Neural progenitor cell (in vitro differentiated cells): ENCODE measurements around the gene LY6G5C. TPM values are rescaled to one million over a fixed set of nuclear protein-coding genes. Genes with fewer than 3 reads are reported as not detected.

ENCODE experiments used
- DNase-seq: peaks from one replicate; pipeline ENCODE4 v3.0.0-alpha.2; 2016; ENCODE audit warnings: low spot score
- H2AFZ ChIP-seq: fragments of 200-600 bp; sonication (generic); replicated peaks from 2 replicates; pipeline ENCODE4 v1.6.1; 2016; ENCODE audit warnings: antibody characterized with exemption
- H3F3A ChIP-seq: fragments of 200-600 bp; sonication (generic); 2 replicates; pipeline ENCODE4 v1.6.1; 2016; ENCODE audit warnings: antibody characterized with exemption, low read depth
- H3K27ac ChIP-seq: fragments of 200-600 bp; sonication (generic); 2 replicates; pipeline ENCODE4 v1.5.1; 2016; ENCODE audit warnings: mild to moderate bottlenecking
- H3K27me3 ChIP-seq: fragments of 200-600 bp; sonication (generic); 2 replicates; pipeline ENCODE4 v1.6.1; 2016; ENCODE audit warnings: mild to moderate bottlenecking, moderate library complexity
- H3K36me3 ChIP-seq: fragments of 200-600 bp; sonication (generic); 2 replicates; pipeline ENCODE4 v1.5.1; 2016
- H3K4me1 ChIP-seq: fragments of 200-600 bp; sonication (generic); 2 replicates; pipeline ENCODE4 v1.6.1; 2016; ENCODE audit warnings: mixed run types
- H3K4me2 ChIP-seq: fragments of 200-600 bp; sonication (generic); 2 replicates; pipeline ENCODE4 v1.6.1; 2016
- H3K4me3 ChIP-seq: fragments of 200-600 bp; sonication (generic); 2 replicates; pipeline ENCODE4 v1.5.1; 2016
- H3K79me2 ChIP-seq: fragments of 200-600 bp; sonication (generic); 2 replicates; pipeline ENCODE4 v1.6.1; 2016; ENCODE audit warnings: low read depth
- H3K9ac ChIP-seq: fragments of 200-600 bp; sonication (generic); 2 replicates; pipeline ENCODE4 v1.6.1; 2016
- H3K9me3 ChIP-seq: fragments of 200-600 bp; sonication (generic); 2 replicates; pipeline ENCODE4 v1.5.1; 2016; ENCODE audit warnings: low read depth
- H4K20me1 ChIP-seq: fragments of 200-600 bp; sonication (generic); 2 replicates; pipeline ENCODE4 v1.6.1; 2016; ENCODE audit warnings: low read depth
- H3K27ac Mint-ChIP-seq: 3 replicates; pipeline ENCODE4 v1.8.0; 2021; ENCODE audit warnings: mixed read lengths
- H3K27me3 Mint-ChIP-seq: 2 replicates; pipeline ENCODE4 v1.8.0; 2022; ENCODE audit warnings: low read depth, mild to moderate bottlenecking, inconsistent platforms, moderate library complexity, mixed read lengths; ENCODE audit not compliant: insufficient read depth
- H3K36me3 Mint-ChIP-seq: 3 replicates; pipeline ENCODE4 v1.8.0; 2021; ENCODE audit warnings: mixed read lengths
- H3K4me1 Mint-ChIP-seq: 3 replicates; pipeline ENCODE4 v1.8.0; 2021; ENCODE audit warnings: mixed read lengths
- H3K4me3 Mint-ChIP-seq: 3 replicates; pipeline ENCODE4 v1.8.0; 2021; ENCODE audit warnings: mild to moderate bottlenecking, moderate library complexity, mixed read lengths
- H3K9me3 Mint-ChIP-seq: 3 replicates; pipeline ENCODE4 v1.8.0; 2020; ENCODE audit warnings: mixed read lengths
- EZH2 ChIP-seq: fragments of 200-600 bp; sonication (generic); IDR thresholded peaks from 2 replicates; pipeline ENCODE4 v1.6.1; 2017; ENCODE audit warnings: antibody characterized with exemption, mild to moderate bottlenecking, moderate library complexity
- EZH2phosphoT487 ChIP-seq: fragments of 200-600 bp; sonication (generic); IDR thresholded peaks from 2 replicates; pipeline ENCODE4 v1.6.1; 2017; ENCODE audit warnings: antibody characterized with exemption
- total RNA-seq: library from RNA; depleted of rRNA; stranded (reverse); fragments of >200 nt; gene quantifications from 2 replicates; pipeline ENCODE4 v1.2.3, GENCODE V29; 2015; ENCODE audit warnings: low replicate concordance
- TF ChIP-seq, protein P1 (sequence below): fragments of 200-600 bp; sonication (generic); IDR thresholded peaks from 2 replicates; pipeline ENCODE4 v1.5.1; 2017; ENCODE audit warnings: antibody characterized with exemption, mild to moderate bottlenecking

LY6G5C gene
- total RNA-seq, 1 donor from 2014 or later, result not detected

DNA sequence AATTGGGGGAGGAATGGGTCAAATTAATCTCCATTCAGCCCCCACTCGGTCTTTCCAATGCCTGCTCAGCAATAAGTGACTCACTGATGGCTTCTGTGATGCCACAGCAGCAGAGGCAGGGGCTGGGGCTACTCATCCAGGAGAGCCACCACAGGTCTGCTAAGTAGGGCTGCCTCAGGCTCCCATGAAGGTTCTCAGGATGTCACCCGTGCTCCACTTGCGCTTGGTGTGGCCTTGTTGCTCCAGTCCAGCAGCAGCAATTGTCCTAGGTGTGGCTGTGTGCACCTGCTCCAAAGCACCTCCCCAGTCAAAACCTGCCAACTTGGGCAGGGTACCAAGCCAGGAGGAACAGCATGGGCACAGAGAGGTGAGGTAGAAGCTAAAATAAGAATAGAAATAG is 41.3 kb upstream of the LY6G5C start:
- H2AFZ ChIP-seq, result no peak overlapping the region
- H3K79me2 ChIP-seq, result no peaks in the 10 kb centered on the region
- Mint-ChIP-seq H3K27me3 (peaks cover 13% of the 10 kb centered on the region), H3K27ac (no peak overlapping the region), H3K36me3 (peaks cover 21% of the 10 kb centered on the region), H3K9me3 (no peaks in the 10 kb centered on the region), H3K4me1 (peaks cover 20% of the 10 kb centered on the region), H3K4me3 (no peak overlapping the region)
- H3K9me3 ChIP-seq, result no peaks in the 10 kb centered on the region
- TF ChIP-seq EZH2phosphoT487 (no peak), EZH2 (no peak)
- TF ChIP-seq, protein P1, sequence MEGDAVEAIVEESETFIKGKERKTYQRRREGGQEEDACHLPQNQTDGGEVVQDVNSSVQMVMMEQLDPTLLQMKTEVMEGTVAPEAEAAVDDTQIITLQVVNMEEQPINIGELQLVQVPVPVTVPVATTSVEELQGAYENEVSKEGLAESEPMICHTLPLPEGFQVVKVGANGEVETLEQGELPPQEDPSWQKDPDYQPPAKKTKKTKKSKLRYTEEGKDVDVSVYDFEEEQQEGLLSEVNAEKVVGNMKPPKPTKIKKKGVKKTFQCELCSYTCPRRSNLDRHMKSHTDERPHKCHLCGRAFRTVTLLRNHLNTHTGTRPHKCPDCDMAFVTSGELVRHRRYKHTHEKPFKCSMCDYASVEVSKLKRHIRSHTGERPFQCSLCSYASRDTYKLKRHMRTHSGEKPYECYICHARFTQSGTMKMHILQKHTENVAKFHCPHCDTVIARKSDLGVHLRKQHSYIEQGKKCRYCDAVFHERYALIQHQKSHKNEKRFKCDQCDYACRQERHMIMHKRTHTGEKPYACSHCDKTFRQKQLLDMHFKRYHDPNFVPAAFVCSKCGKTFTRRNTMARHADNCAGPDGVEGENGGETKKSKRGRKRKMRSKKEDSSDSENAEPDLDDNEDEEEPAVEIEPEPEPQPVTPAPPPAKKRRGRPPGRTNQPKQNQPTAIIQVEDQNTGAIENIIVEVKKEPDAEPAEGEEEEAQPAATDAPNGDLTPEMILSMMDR, result no peak
- no peak overlapping the region for H3K9ac ChIP-seq
- H3K27ac ChIP-seq, result no peak overlapping the region
- H3K4me1 ChIP-seq, result no peaks in the 10 kb centered on the region
- no peaks in the 10 kb centered on the region for H3K36me3 ChIP-seq
- no peak for DNase-seq
- H3K4me2 ChIP-seq, result no peak overlapping the region
- no peaks in the 10 kb centered on the region for H3K27me3 ChIP-seq
- H3K4me3 ChIP-seq, result no peak overlapping the region
- peaks cover 17% of the 10 kb centered on the region for H3F3A ChIP-seq
- H4K20me1 ChIP-seq, result peaks cover under 1% of the 10 kb centered on the region

DNA sequence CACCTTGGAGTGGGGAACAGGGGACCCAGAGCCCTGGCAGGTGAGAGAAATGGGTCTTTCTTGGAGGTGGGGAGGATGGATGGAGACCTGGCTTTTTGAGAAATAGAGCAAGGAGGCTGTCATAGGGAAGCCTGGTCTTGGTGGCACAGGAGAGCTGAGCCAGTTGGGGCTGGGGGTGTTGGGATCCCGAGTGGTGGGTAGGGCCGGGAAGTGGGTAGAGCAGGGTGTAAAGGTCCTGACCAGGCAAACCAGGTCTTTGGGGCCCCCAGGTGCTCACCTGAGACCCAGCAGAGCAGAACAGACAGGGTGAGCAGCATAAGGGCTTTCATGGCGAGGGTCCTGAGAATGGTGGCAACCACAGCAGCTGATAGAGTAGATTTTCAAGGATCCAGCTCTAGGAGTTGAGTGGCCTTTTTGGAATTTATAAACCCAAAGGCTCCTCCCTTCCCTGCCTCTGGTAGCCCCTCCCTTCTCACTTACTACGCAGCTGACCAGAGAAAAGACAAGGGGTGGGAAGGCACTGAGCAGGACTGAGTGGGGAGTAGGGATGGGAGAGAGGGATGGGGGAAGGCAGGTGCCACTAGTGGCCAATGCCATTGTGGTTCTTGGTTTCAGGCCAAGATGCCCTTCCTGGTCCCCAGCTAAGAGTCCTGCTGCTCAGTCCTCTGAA is 40.6 kb upstream of the LY6G5C start, which contains the start of gene LY6G6C:
TSS of gene LY6G6C (minus strand) at position 396 of the 670 bp plus-strand sequence. CDS start at position 329, 67 bp downstream.
- no peak within 1 kb of the TSS for H3K4me2 ChIP-seq
- H3K27me3 ChIP-seq, result no peaks in the 10 kb centered on the region
- H3K27ac Mint-ChIP-seq, result no peak within 1 kb of the TSS

DNA sequence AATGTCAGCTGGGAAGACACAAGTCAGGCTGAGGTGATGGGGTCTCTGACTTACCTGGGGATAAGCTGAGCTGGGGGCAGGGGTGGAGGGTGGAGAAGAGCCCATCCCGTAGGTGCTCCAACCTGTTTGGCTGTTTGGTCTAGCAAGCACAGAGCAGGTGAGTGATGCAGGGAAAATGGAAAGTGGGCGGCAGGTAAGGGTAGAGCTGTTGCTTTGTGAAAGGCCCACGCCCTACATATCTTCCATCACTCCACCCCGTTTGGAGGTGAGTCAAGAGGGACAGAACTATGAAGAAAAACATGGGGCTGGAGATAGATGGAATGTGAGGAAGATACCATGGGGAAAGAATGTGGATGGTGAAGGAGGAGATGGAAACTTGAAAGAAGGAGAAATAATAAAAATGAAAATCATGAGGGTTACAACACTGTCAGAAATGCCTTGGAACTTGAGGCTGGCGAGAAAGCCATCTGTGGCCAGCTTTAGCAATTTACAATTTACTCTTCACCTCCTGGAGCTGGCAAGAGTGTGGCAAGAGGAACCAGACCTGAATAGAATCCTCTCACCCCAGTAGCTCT is 39.4 kb upstream of the LY6G5C start:
- peaks cover 9% of the 10 kb centered on the region for H3K27me3 Mint-ChIP-seq
- H3K9me3 Mint-ChIP-seq, result no peaks in the 10 kb centered on the region
- no peak for TF ChIP-seq EZH2phosphoT487
- TF ChIP-seq EZH2, result no peak
- TF ChIP-seq, protein P1, result no peak
- no peaks in the 10 kb centered on the region for H3K79me2 ChIP-seq
- no peak overlapping the region for H3K4me3 Mint-ChIP-seq
- H3K36me3 ChIP-seq, result no peaks in the 10 kb centered on the region
- no peaks in the 10 kb centered on the region for H3K27me3 ChIP-seq
- no peak overlapping the region for H3K9ac ChIP-seq
- H3K4me1 Mint-ChIP-seq, result peaks cover 15% of the 10 kb centered on the region
- peaks cover 2% of the 10 kb centered on the region for H3K4me1 ChIP-seq
- no peak for DNase-seq
- no peak overlapping the region for H3K27ac Mint-ChIP-seq
- no peak overlapping the region for H3K4me3 ChIP-seq
- no peak overlapping the region for H2AFZ ChIP-seq
- peaks cover 5% of the 10 kb centered on the region for H3K36me3 Mint-ChIP-seq
- H3K4me2 ChIP-seq, result no peak overlapping the region
- H3K27ac ChIP-seq, result no peak overlapping the region
- H3F3A ChIP-seq, result peaks cover 10% of the 10 kb centered on the region
- H3K9me3 ChIP-seq, result no peaks in the 10 kb centered on the region
- H4K20me1 ChIP-seq, result no peaks in the 10 kb centered on the region

More for the DNA sequence above, 40.6 kb upstream of the LY6G5C start, which contains the start of gene LY6G6C:
- Histone ChIP-seq H3F3A (peaks cover 16% of the 10 kb centered on the region), H3K79me2 (no peaks in the 10 kb centered on the region), H3K36me3 (no peaks in the 10 kb centered on the region), H3K27ac (no peak within 1 kb of the TSS), H3K4me1 (no peaks in the 10 kb centered on the region), H3K9ac (no peak within 1 kb of the TSS), H4K20me1 (no peaks in the 10 kb centered on the region), H2AFZ (no peak within 1 kb of the TSS), H3K9me3 (no peaks in the 10 kb centered on the region), H3K4me3 (no peak within 1 kb of the TSS)
- TF ChIP-seq EZH2phosphoT487, result no peak
- TF ChIP-seq, protein P1, result no peak
- no peak for TF ChIP-seq EZH2
- H3K27me3 Mint-ChIP-seq, result peaks cover 11% of the 10 kb centered on the region
- H3K9me3 Mint-ChIP-seq, result no peaks in the 10 kb centered on the region
- no peak for DNase-seq
- H3K4me3 Mint-ChIP-seq, result peak within 1 kb of the TSS; percentile 33
- H3K4me1 Mint-ChIP-seq, result peaks cover 17% of the 10 kb centered on the region
- H3K36me3 Mint-ChIP-seq, result peaks cover 15% of the 10 kb centered on the region
